Breast epithelium (tissue), 3 donors: ENCODE measurements around the gene IRF1.

ENCODE experiments used
- CTCF ChIP-seq, 3 donors: fragments of 450-650 bp; IDR thresholded peaks; one replicate each; pipeline ENCODE4 v1.5.1; 2016 to 2017; ENCODE audit warnings: antibody characterized with exemption in 3 of 3, mild to moderate bottlenecking in 3 of 3, moderate library complexity in 3 of 3
- POLR2AphosphoS5 ChIP-seq, 3 donors: sonication (generic); formaldehyde crosslinking; IDR thresholded peaks; one replicate each; pipeline ENCODE4 v1.6.1; 2017; ENCODE audit warnings: antibody characterized with exemption in 3 of 3

- TF ChIP-seq CTCF (IDR thresholded peaks at IDR 0.05), result no peak
- no peak for TF ChIP-seq POLR2AphosphoS5 (IDR thresholded peaks at IDR 0.05)
Measured at GRCh38 chr5:132473668-132474067, 16.9 kb downstream of the IRF1 start.
